Caco-2 (cell line): ENCODE measurements around the gene LRRC8C. TPM values are rescaled to one million over a fixed set of nuclear protein-coding genes. Genes with fewer than 3 reads are reported as not detected.

ENCODE experiments used
- BruUV-seq: library from RNA; stranded (reverse); fragments of 400-500 nt; replicated peaks from 2 replicates; lab custom pipeline; 2021; lab: Mats Ljungman, UMichigan
- CTCF ChIA-PET: fragments of 300-600 bp; sonication (Branson Sonifier 250); formaldehyde crosslinking; loops from one replicate; lab custom pipeline; 2022; ENCODE audit warnings: antibody characterized with exemption; lab: Charles Lee
- POLR2A ChIA-PET: fragments of 300-600 bp; sonication (Branson Sonifier 250); formaldehyde crosslinking; loops from one replicate; lab custom pipeline; 2022; ENCODE audit warnings: antibody characterized with exemption; lab: Charles Lee
- DNase-seq, 2 experiments: peaks; one replicate each; pipeline versions ENCODE4 v3.0.0 to v3.0.0-alpha.2; 2020 to 2022
- H3K27me3 ChIP-seq: replicated peaks from 2 replicates; pipeline ENCODE4 v1.6.0; 2011; ENCODE audit warnings: low read length; ENCODE audit not compliant: control insufficient read depth, insufficient read depth
- H3K36me3 ChIP-seq: 2 replicates; pipeline ENCODE4 v1.5.1; 2011; ENCODE audit warnings: low read length; ENCODE audit not compliant: control insufficient read depth, insufficient read depth
- H3K4me1 ChIP-seq: fragments of 250-450 bp; sonication (Bioruptor Pico); 2 replicates; pipeline ENCODE4 v1.5.1; 2020; ENCODE audit warnings: mild to moderate bottlenecking
- H3K4me3 ChIP-seq: 2 replicates; pipeline ENCODE4 v1.5.1; 2011; ENCODE audit warnings: low read depth, mild to moderate bottlenecking, control low read depth, low read length
- H3K9me3 ChIP-seq: fragments of 250-450 bp; sonication (Bioruptor Pico); 2 replicates; pipeline ENCODE4 v1.5.1; 2020; ENCODE audit warnings: mild to moderate bottlenecking, moderate library complexity
- H3K27ac Mint-ChIP-seq: one replicate; pipeline ENCODE4 v1.8.0; 2022; ENCODE audit warnings: mixed read lengths; ENCODE audit not compliant: unreplicated experiment
- H3K27me3 Mint-ChIP-seq: one replicate; pipeline ENCODE4 v1.8.0; 2022; ENCODE audit warnings: mixed read lengths; ENCODE audit not compliant: insufficient read depth, unreplicated experiment
- H3K36me3 Mint-ChIP-seq: one replicate; pipeline ENCODE4 v1.8.0; 2022; ENCODE audit warnings: mild to moderate bottlenecking, mixed read lengths; ENCODE audit not compliant: insufficient read depth, unreplicated experiment
- H3K4me1 Mint-ChIP-seq: one replicate; pipeline ENCODE4 v1.8.0; 2022; ENCODE audit warnings: low read depth, mixed read lengths; ENCODE audit not compliant: unreplicated experiment
- H3K4me3 Mint-ChIP-seq: one replicate; pipeline ENCODE4 v1.8.0; 2022; ENCODE audit warnings: mild to moderate bottlenecking, moderate library complexity, mixed read lengths; ENCODE audit not compliant: unreplicated experiment
- H3K9me3 Mint-ChIP-seq: one replicate; pipeline ENCODE4 v1.8.0; 2022; ENCODE audit warnings: mixed read lengths; ENCODE audit not compliant: unreplicated experiment
- intact Hi-C: fragments of 100-400 bp; cut with micrococcal nuclease; formaldehyde crosslinking; loops from one replicate; pipeline ENCODE4 v1.10.0; 2022; ENCODE audit not compliant: unreplicated experiment
- total RNA-seq: library from RNA; stranded (reverse); gene quantifications from 2 replicates; pipeline ENCODE4 v1.2.3, GENCODE V29; 2022
- TF ChIP-seq, protein P1 (sequence below), 2 experiments: fragments of 200-600 bp in 1 of 2; IDR thresholded peaks; 1 replicate in 1 of 2; 2 replicates in 1 of 2; pipeline versions ENCODE4 v1.5.1 to v1.8.0; 2011 to 2022; ENCODE audit warnings: antibody characterized with exemption in 1 of 2, control low read depth in 1 of 2, inconsistent platforms in 1 of 2, low read depth in 1 of 2, low read length in 1 of 2, mild to moderate bottlenecking in 1 of 2, moderate library complexity in 1 of 2; ENCODE audit not compliant: insufficient read depth in 1 of 2, severe bottlenecking in 1 of 2, unreplicated experiment in 1 of 2

Gene LRRC8C
- total RNA-seq, 1 experiment from 2014 or later: 0.11 TPM

DNA sequence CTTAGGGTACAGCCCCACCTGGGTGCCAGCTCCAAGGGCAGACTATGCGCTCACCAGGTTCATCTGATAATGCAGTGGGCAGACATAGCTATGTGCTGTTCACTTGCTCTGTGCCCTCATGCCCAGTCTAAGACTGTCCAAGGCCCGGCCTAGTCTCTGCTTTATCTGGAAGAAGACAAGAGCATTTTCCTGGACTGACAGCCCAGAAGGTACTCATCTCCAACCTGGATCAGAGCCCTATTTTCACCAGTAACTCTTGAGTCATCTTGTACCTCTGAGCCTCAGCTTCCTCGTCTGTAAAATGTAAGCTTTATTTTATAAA is 28.5 kb upstream of the LRRC8C start:
- H3K4me3 Mint-ChIP-seq: no peak overlapping the region
- Histone ChIP-seq H3K36me3 (no peaks in the 10 kb centered on the region), H3K4me3 (no peak overlapping the region), H3K27me3 (no peaks in the 10 kb centered on the region), H3K4me1 (no peaks in the 10 kb centered on the region), H3K9me3 (no peaks in the 10 kb centered on the region)
- no peak overlapping the region for H3K27ac Mint-ChIP-seq
- no peaks in the 10 kb centered on the region for H3K9me3 Mint-ChIP-seq
- no TSS peak for BruUV-seq
- POLR2A ChIA-PET: no interaction called here
- H3K4me1 Mint-ChIP-seq: no peaks in the 10 kb centered on the region
- CTCF ChIA-PET: no interaction called here
- no peak for DNase-seq
- intact Hi-C loops: no loop called here
- TF ChIP-seq, protein P1, sequence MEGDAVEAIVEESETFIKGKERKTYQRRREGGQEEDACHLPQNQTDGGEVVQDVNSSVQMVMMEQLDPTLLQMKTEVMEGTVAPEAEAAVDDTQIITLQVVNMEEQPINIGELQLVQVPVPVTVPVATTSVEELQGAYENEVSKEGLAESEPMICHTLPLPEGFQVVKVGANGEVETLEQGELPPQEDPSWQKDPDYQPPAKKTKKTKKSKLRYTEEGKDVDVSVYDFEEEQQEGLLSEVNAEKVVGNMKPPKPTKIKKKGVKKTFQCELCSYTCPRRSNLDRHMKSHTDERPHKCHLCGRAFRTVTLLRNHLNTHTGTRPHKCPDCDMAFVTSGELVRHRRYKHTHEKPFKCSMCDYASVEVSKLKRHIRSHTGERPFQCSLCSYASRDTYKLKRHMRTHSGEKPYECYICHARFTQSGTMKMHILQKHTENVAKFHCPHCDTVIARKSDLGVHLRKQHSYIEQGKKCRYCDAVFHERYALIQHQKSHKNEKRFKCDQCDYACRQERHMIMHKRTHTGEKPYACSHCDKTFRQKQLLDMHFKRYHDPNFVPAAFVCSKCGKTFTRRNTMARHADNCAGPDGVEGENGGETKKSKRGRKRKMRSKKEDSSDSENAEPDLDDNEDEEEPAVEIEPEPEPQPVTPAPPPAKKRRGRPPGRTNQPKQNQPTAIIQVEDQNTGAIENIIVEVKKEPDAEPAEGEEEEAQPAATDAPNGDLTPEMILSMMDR (IDR thresholded peaks at IDR 0.05; ENCODE audit: insufficient read depth in 1 of 2, low read depth in 1 of 2, low read length in 1 of 2, severe bottlenecking in 1 of 2, unreplicated experiment in 1 of 2): no peak
- H3K27me3 Mint-ChIP-seq: no peaks in the 10 kb centered on the region
- peaks cover 5% of the 10 kb centered on the region for H3K36me3 Mint-ChIP-seq

DNA sequence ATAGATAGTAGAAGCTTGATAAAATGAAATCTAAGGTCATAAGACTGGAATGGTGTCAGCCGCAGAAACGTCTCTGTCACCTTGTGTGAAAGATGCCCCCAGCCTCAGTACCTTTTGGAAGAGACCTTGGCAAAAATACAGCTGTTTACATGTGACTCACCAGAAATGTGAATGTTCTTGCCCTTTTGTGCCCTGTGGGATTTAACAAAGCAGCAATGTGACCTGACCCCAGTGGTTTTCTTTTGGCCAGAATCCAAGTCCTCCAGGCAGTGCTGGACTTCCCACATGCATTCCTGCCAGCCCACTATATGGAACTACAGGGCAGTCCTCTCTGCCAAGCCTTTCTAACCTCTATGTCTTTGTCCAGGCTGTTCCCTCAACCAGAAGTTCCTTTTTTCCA is 27.2 kb upstream of the LRRC8C start:
- Mint-ChIP-seq H3K4me1 (no peaks in the 10 kb centered on the region), H3K27me3 (no peaks in the 10 kb centered on the region), H3K9me3 (no peaks in the 10 kb centered on the region), H3K27ac (no peak overlapping the region), H3K4me3 (no peak overlapping the region), H3K36me3 (no peaks in the 10 kb centered on the region)
- intact Hi-C loops: no loop called here
- Histone ChIP-seq H3K27me3 (no peaks in the 10 kb centered on the region), H3K36me3 (no peaks in the 10 kb centered on the region), H3K4me3 (no peak overlapping the region), H3K4me1 (no peaks in the 10 kb centered on the region), H3K9me3 (no peaks in the 10 kb centered on the region)
- no peak for DNase-seq
- BruUV-seq: no TSS peak
- TF ChIP-seq, protein P1 (IDR thresholded peaks at IDR 0.05; ENCODE audit: insufficient read depth in 1 of 2, low read depth in 1 of 2, low read length in 1 of 2, severe bottlenecking in 1 of 2, unreplicated experiment in 1 of 2): no peak
- POLR2A ChIA-PET: no interaction called here
- CTCF ChIA-PET: no interaction called here

DNA sequence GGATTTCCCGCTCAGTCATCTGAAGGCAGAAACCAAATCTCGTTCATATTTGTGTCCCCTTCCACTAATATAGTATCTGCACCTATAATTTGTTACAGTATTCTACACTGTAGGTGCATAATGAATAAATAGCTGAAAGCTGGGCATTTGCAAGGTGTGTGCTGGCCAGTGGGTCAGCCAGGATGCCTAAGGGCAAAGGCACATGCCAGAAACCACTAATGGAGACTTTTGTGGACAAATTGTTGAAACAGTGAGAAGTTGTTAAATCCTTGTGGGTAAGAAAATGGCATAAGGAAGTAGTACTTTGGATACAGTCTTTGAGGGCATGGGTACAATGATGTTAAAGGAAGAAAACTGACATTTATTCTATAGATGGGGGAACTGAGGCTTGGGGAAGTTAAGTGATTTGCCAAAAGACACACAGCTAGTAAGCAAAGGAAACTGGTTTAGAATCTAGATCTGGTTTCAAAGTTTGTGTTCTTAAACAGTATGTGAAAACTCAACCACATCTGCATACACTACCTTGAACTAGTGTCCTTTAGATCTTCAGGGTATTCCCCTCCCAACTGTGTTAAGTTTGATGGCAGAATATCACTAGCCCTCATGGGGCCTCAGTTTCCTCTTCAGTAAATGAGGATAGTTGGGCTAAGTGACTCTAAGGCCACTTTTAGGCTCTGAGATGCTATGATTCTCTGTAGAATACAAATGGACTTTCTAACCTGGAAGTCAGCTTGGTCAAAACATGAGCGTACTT is 26.5 kb upstream of the LRRC8C start:
- Histone ChIP-seq H3K36me3 (no peaks in the 10 kb centered on the region), H3K27me3 (no peaks in the 10 kb centered on the region), H3K4me1 (no peaks in the 10 kb centered on the region), H3K4me3 (no peak overlapping the region), H3K9me3 (no peaks in the 10 kb centered on the region)
- no peak for DNase-seq
- no peaks in the 10 kb centered on the region for H3K27me3 Mint-ChIP-seq
- no TSS peak for BruUV-seq
- ChIA-PET CTCF (no interaction called here), POLR2A (no interaction called here)
- TF ChIP-seq, protein P1 (IDR thresholded peaks at IDR 0.05; ENCODE audit: insufficient read depth in 1 of 2, low read depth in 1 of 2, low read length in 1 of 2, severe bottlenecking in 1 of 2, unreplicated experiment in 1 of 2): no peak
- H3K4me3 Mint-ChIP-seq: no peak overlapping the region
- intact Hi-C loops: no loop called here
- no peaks in the 10 kb centered on the region for H3K9me3 Mint-ChIP-seq
- H3K4me1 Mint-ChIP-seq: no peaks in the 10 kb centered on the region
- no peaks in the 10 kb centered on the region for H3K36me3 Mint-ChIP-seq
- no peak overlapping the region for H3K27ac Mint-ChIP-seq
